ENCODE data around the gene ZKSCAN2.

ZKSCAN2 gene

DNA sequence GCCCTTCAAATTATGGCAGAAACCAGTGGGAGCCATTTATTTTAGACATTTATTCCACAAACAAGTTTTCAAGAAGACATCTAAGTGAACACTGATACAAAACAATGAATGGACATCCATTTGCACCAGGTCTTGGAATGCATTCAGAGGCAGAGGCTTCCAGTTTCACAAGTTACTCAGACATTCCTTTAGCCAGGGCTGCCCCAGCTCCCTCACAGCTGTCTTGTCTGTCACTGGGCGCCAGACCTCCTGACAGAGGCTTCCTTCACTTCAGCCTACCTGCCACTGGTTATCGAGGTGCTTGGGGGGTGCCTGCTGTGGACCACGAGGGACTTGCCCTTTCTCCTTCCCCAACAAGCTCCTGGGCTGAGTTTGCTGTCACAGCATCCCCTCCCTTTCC, 21.7 kb downstream of the ZKSCAN2 start:
- no peak for ATAC-seq
- TF ChIP-seq, protein P1, sequence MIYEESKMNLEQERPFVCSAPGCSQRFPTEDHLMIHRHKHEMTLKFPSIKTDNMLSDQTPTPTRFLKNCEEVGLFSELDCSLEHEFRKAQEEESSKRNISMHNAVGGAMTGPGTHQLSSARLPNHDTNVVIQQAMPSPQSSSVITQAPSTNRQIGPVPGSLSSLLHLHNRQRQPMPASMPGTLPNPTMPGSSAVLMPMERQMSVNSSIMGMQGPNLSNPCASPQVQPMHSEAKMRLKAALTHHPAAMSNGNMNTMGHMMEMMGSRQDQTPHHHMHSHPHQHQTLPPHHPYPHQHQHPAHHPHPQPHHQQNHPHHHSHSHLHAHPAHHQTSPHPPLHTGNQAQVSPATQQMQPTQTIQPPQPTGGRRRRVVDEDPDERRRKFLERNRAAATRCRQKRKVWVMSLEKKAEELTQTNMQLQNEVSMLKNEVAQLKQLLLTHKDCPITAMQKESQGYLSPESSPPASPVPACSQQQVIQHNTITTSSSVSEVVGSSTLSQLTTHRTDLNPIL (CRISPR knock-in tag; IDR thresholded peaks at IDR 0.05; ENCODE audit: low read depth), result no peak
- no peak for TF ChIP-seq ESRRG (CRISPR knock-in tag; IDR thresholded peaks at IDR 0.05)

DNA sequence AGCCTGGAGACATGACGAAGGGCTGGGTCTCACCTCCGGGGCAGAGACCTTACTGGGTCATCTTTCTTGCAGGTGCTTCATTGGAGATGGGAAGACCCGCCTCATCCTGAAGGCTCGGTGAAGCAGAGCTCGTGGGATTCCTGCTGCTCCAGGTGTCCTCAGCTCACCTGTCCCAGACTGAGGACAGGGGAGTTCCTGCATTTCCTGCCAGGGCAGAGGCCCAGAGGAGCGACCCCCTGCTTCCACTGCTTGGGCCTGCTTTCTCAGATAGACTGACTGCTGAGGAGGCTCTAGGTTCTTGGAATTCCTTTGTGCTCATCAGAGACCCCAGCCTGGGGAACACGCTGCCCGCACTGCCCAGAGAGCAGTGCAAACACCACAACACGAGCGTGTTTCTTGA, 29.3 kb downstream of the ZKSCAN2 start:
- TF ChIP-seq, protein P2, sequence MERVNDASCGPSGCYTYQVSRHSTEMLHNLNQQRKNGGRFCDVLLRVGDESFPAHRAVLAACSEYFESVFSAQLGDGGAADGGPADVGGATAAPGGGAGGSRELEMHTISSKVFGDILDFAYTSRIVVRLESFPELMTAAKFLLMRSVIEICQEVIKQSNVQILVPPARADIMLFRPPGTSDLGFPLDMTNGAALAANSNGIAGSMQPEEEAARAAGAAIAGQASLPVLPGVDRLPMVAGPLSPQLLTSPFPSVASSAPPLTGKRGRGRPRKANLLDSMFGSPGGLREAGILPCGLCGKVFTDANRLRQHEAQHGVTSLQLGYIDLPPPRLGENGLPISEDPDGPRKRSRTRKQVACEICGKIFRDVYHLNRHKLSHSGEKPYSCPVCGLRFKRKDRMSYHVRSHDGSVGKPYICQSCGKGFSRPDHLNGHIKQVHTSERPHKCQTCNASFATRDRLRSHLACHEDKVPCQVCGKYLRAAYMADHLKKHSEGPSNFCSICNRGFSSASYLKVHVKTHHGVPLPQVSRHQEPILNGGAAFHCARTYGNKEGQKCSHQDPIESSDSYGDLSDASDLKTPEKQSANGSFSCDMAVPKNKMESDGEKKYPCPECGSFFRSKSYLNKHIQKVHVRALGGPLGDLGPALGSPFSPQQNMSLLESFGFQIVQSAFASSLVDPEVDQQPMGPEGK (CRISPR knock-in tag; IDR thresholded peaks at IDR 0.05; ENCODE audit: borderline replicate concordance), result no peak
- no peak for TF ChIP-seq SNAI2 (CRISPR knock-in tag; IDR thresholded peaks at IDR 0.05)
- TF ChIP-seq ZC3H10 (CRISPR knock-in tag; IDR thresholded peaks at IDR 0.05), result no peak
- no peak for TF ChIP-seq ISL1 (CRISPR knock-in tag; IDR thresholded peaks at IDR 0.05)
- TF ChIP-seq ZFP3 (CRISPR knock-in tag; IDR thresholded peaks at IDR 0.05), result no peak
- TF ChIP-seq, protein P1 (CRISPR knock-in tag; IDR thresholded peaks at IDR 0.05; ENCODE audit: low read depth), result no peak
- TF ChIP-seq ARNTL (CRISPR knock-in tag; IDR thresholded peaks at IDR 0.05; ENCODE audit: borderline replicate concordance, low read depth), result no peak
- TF ChIP-seq BACH2 (CRISPR knock-in tag; IDR thresholded peaks at IDR 0.05; ENCODE audit: borderline replicate concordance), result no peak
- no peak for TF ChIP-seq RARB (CRISPR knock-in tag; IDR thresholded peaks at IDR 0.05)
- TF ChIP-seq, protein P3, sequence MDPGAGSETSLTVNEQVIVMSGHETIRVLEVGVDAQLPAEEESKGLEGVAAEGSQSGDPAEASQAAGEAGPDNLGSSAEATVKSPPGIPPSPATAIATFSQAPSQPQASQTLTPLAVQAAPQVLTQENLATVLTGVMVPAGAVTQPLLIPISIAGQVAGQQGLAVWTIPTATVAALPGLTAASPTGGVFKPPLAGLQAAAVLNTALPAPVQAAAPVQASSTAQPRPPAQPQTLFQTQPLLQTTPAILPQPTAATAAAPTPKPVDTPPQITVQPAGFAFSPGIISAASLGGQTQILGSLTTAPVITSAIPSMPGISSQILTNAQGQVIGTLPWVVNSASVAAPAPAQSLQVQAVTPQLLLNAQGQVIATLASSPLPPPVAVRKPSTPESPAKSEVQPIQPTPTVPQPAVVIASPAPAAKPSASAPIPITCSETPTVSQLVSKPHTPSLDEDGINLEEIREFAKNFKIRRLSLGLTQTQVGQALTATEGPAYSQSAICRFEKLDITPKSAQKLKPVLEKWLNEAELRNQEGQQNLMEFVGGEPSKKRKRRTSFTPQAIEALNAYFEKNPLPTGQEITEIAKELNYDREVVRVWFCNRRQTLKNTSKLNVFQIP (CRISPR knock-in tag; IDR thresholded peaks at IDR 0.05; ENCODE audit: borderline replicate concordance, low read depth), result no peak
- no peak for TF ChIP-seq ZFP30 (CRISPR knock-in tag; IDR thresholded peaks at IDR 0.05)
- TF ChIP-seq ZNF8 (CRISPR knock-in tag; IDR thresholded peaks at IDR 0.05), result no peak
- TF ChIP-seq PPARA (CRISPR knock-in tag; IDR thresholded peaks at IDR 0.05; ENCODE audit: borderline replicate concordance), result no peak
- TF ChIP-seq CSDC2 (CRISPR knock-in tag; IDR thresholded peaks at IDR 0.05), result no peak
- ATAC-seq, result no peak

DNA sequence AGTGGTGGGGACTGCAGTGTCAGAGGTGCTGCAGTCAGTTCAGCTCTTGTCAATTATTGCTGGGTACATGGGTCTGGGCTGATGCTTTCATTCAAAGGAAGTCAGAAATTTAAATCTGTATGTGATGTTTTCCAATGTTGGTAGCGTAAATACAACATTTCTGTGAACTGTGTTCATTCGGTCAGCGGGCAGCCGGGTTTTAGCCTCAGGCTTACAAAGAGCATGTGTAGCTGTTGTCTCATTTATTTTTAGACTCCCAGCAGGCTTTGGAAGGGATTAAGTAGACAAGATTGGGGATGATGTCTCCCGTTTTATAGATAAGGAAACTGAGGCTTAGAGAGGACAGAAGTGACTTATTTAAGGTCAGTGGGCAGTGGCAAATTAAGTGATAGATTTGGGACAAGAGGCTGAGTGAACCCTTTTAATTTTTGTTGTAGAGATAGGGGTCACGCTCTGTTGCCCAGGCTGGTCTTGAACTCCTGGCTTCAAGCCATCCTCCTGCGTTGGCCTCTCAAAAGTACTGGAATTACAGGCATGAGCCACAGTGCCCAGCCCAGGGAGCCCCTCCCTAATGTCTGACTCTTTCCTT, 32.8 kb downstream of the ZKSCAN2 start:
- no peak for ATAC-seq
- TF ChIP-seq ZNF70 (CRISPR knock-in tag; IDR thresholded peaks at IDR 0.05) (no peak), TOX (CRISPR knock-in tag; IDR thresholded peaks at IDR 0.05; ENCODE audit: borderline replicate concordance) (no peak), ZFP30 (CRISPR knock-in tag; IDR thresholded peaks at IDR 0.05) (no peak), PPARA (CRISPR knock-in tag; IDR thresholded peaks at IDR 0.05; ENCODE audit: borderline replicate concordance) (no peak), RARB (CRISPR knock-in tag; IDR thresholded peaks at IDR 0.05) (no peak), OSR1 (CRISPR knock-in tag; IDR thresholded peaks at IDR 0.05) (no peak), ESRRG (CRISPR knock-in tag; IDR thresholded peaks at IDR 0.05) (no peak), ZNF565 (CRISPR knock-in tag; conservative IDR thresholded peaks at IDR 0.05; ENCODE audit: low read depth) (no peak), ISL1 (CRISPR knock-in tag; IDR thresholded peaks at IDR 0.05) (no peak), ARNTL (CRISPR knock-in tag; IDR thresholded peaks at IDR 0.05; ENCODE audit: borderline replicate concordance, low read depth) (no peak), GLIS3 (CRISPR knock-in tag; IDR thresholded peaks at IDR 0.05) (no peak), ZC3H10 (CRISPR knock-in tag; IDR thresholded peaks at IDR 0.05) (no peak), CSDC2 (CRISPR knock-in tag; IDR thresholded peaks at IDR 0.05) (no peak), SNAI2 (CRISPR knock-in tag; IDR thresholded peaks at IDR 0.05) (no peak), ZNF8 (CRISPR knock-in tag; IDR thresholded peaks at IDR 0.05) (no peak)
- TF ChIP-seq, protein P1 (CRISPR knock-in tag; IDR thresholded peaks at IDR 0.05; ENCODE audit: low read depth), result no peak
- TF ChIP-seq, protein P4, sequence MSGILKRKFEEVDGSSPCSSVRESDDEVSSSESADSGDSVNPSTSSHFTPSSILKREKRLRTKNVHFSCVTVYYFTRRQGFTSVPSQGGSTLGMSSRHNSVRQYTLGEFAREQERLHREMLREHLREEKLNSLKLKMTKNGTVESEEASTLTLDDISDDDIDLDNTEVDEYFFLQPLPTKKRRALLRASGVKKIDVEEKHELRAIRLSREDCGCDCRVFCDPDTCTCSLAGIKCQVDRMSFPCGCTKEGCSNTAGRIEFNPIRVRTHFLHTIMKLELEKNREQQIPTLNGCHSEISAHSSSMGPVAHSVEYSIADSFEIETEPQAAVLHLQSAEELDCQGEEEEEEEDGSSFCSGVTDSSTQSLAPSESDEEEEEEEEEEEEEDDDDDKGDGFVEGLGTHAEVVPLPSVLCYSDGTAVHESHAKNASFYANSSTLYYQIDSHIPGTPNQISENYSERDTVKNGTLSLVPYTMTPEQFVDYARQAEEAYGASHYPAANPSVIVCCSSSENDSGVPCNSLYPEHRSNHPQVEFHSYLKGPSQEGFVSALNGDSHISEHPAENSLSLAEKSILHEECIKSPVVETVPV (CRISPR knock-in tag; IDR thresholded peaks at IDR 0.05), result no peak
- TF ChIP-seq, protein P2 (CRISPR knock-in tag; IDR thresholded peaks at IDR 0.05; ENCODE audit: borderline replicate concordance), result no peak
- TF ChIP-seq, protein P3 (CRISPR knock-in tag; IDR thresholded peaks at IDR 0.05; ENCODE audit: borderline replicate concordance, low read depth), result no peak

Data from SK-N-SH treated with all-trans-retinoic acid at 6 μM for 48 hours (cell line).